ENCODE measurements around the gene TMEM63C.

Gene TMEM63C

DNA sequence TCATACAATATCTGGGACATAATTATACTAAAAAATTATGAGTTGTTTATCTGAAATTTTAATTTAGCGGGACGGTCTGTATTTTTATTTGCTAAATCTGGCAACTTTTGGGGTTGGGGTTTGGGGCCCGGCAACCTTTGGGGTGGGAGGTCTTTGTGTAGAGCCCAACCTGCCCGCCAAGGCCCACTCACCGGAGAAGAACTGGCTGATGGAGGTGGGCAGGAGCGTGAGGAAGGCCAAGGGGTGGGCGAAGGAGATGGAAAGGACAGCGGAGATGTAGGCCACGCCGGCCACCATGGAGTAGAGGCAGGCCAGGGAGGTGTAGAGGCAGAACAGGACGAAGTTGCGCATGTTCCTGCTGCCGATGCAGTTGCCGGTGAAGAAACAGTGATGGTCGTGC is 42.6 kb upstream of the TMEM63C start:
- no peak overlapping the region for H3K4me2 ChIP-seq (ENCODE audit: low read depth, low read length)
- no peak overlapping the region for H3K4me3 ChIP-seq (ENCODE audit: low read length)
- TF ChIP-seq EZH2 (optimal IDR thresholded peaks at IDR 0.05; ENCODE audit: low read depth, low read length), result no peak
- no peak for TF ChIP-seq CTCF (IDR thresholded peaks at IDR 0.05; ENCODE audit: low read length)
- no peak for TF ChIP-seq EZH2phosphoT487 (IDR thresholded peaks at IDR 0.05; ENCODE audit: low read length)

DNA sequence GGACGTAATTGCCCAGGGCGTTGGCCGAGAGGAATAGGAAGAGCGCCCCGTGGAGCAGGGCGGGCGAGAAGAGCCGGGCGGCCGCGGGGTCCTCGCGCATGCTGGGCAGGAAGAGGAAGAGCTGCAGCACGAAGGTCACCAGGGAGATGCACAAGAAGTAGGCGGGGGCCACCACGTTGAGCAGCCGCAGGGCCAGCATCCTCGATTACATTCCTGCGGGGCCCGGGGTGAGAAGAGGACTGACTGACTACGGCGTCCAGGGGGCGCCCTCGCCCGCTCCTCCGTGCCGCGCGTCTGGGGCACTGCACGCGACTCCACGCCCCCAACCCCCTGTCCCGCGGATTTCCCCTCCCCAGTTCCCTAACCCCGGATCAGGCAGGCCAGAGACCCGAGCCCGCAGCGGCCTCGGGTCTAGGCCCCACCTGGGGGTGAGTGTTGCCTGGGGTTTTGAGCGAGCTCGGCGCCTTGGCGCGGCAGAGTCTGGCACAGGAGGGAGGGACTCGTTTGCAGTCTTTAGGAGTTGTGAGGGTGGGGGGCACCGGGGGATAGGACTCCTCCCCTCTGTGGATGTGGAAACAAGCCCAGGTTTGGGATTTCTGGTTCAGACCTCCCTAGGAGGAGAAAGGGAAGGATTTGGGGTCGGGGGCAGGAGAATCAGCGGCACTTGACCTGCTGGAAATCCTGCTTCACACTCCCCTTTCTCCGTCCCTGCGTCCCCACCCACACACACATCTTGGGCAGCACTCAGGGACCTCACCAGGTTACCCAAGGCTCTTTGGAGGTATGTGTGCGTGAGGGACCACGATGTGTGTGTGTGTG is 41.8 kb upstream of the TMEM63C start:
- H3K9me2 ChIP-seq (replicated peaks; ENCODE audit: insufficient read depth, low read length), result no peaks in the 10 kb centered on the region
- DNase-seq, result no peak
- no peaks in the 10 kb centered on the region for H3K36me3 ChIP-seq (replicated peaks; ENCODE audit: insufficient read depth, low read length)
- no peaks in the 10 kb centered on the region for H4K20me1 ChIP-seq (ENCODE audit: insufficient read depth, low read length)
- no peaks in the 10 kb centered on the region for H3K79me2 ChIP-seq (ENCODE audit: low read length)
- no peaks in the 10 kb centered on the region for H3F3A ChIP-seq (ENCODE audit: insufficient read depth, low read length)
- no peak overlapping the region for H2AFZ ChIP-seq (ENCODE audit: low read length)
- no peak overlapping the region for H3K4me3 ChIP-seq (ENCODE audit: low read length)
- TF ChIP-seq EZH2 (optimal IDR thresholded peaks at IDR 0.05; ENCODE audit: low read depth, low read length) (no peak), EZH2phosphoT487 (IDR thresholded peaks at IDR 0.05; ENCODE audit: low read length) (no peak), CTCF (IDR thresholded peaks at IDR 0.05; ENCODE audit: low read length) (no peak)
- H3K27me3 ChIP-seq (replicated peaks; ENCODE audit: insufficient read depth, low read length), result peaks cover 23% of the 10 kb centered on the region
- no peak overlapping the region for H3K27ac ChIP-seq (ENCODE audit: low read length)
- H3K4me2 ChIP-seq (ENCODE audit: low read depth, low read length), result no peak overlapping the region
- H3K9me3 ChIP-seq (replicated peaks; ENCODE audit: insufficient read depth, low read length), result no peaks in the 10 kb centered on the region
- no peaks in the 10 kb centered on the region for H3K4me1 ChIP-seq (ENCODE audit: low read length)
- no peak overlapping the region for H3K9ac ChIP-seq (ENCODE audit: low read length)

More for the DNA sequence above, 42.6 kb upstream of the TMEM63C start:
- H3F3A ChIP-seq (ENCODE audit: insufficient read depth, low read length), result no peaks in the 10 kb centered on the region
- H3K27me3 ChIP-seq (replicated peaks; ENCODE audit: insufficient read depth, low read length), result peaks cover 23% of the 10 kb centered on the region
- no peak overlapping the region for H3K27ac ChIP-seq (ENCODE audit: low read length)
- no peak for DNase-seq
- no peaks in the 10 kb centered on the region for H3K36me3 ChIP-seq (replicated peaks; ENCODE audit: insufficient read depth, low read length)
- H3K4me1 ChIP-seq (ENCODE audit: low read length), result no peaks in the 10 kb centered on the region
- no peaks in the 10 kb centered on the region for H4K20me1 ChIP-seq (ENCODE audit: insufficient read depth, low read length)
- H3K9me2 ChIP-seq (replicated peaks; ENCODE audit: insufficient read depth, low read length), result no peaks in the 10 kb centered on the region
- no peaks in the 10 kb centered on the region for H3K79me2 ChIP-seq (ENCODE audit: low read length)
- no peak overlapping the region for H2AFZ ChIP-seq (ENCODE audit: low read length)
- H3K9me3 ChIP-seq (replicated peaks; ENCODE audit: insufficient read depth, low read length), result no peaks in the 10 kb centered on the region
- H3K9ac ChIP-seq (ENCODE audit: low read length), result no peak overlapping the region

DNA sequence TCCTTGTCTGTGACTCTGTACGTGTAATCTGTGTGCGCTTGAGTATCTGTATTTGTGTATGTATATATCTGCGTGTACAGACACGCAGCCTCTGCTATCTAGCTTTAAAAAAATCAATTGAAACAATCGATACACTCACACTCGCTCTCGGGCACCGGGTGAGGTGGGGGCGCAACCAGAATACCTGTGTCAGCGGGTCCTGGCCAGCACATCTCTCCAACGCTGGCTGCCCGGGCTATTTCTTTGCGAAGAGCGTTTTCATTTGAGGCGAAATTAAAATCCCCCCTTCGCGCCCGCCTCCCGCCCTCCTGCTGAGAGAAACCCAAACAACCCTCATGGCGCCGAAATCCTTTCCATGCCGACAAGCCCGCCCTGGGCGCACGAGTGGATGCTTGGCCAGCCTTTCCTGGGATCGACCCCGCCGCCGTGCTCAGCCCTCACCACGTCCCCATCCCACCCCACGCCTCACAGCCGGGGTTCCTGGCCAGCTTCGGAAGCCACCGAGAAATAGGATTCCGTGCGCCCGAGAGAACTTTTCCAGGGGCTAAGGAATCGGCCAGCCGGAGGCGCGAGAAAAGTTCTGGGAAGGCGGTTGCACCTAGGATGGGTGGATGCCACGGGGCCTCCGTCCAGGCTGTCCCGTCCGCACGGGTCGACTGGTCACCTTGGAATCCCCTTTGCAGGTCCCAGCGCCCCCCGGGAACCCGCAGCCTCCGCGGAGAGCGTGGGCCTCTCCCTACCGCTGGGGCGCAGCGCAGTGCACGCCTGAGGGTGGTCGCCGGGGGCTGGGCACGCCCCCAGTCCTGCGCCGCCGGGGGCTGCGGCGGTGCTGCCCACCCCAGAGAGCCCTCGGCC is 41.0 kb upstream of the TMEM63C start:
- Histone ChIP-seq H4K20me1 (ENCODE audit: insufficient read depth, low read length) (no peaks in the 10 kb centered on the region), H2AFZ (ENCODE audit: low read length) (no peak overlapping the region), H3K27me3 (replicated peaks; ENCODE audit: insufficient read depth, low read length) (peaks cover 23% of the 10 kb centered on the region), H3K36me3 (replicated peaks; ENCODE audit: insufficient read depth, low read length) (no peaks in the 10 kb centered on the region), H3K27ac (ENCODE audit: low read length) (no peak overlapping the region), H3K9me3 (replicated peaks; ENCODE audit: insufficient read depth, low read length) (no peaks in the 10 kb centered on the region), H3K79me2 (ENCODE audit: low read length) (no peaks in the 10 kb centered on the region), H3K4me1 (ENCODE audit: low read length) (no peaks in the 10 kb centered on the region), H3F3A (ENCODE audit: insufficient read depth, low read length) (no peaks in the 10 kb centered on the region), H3K9me2 (replicated peaks; ENCODE audit: insufficient read depth, low read length) (no peaks in the 10 kb centered on the region), H3K9ac (ENCODE audit: low read length) (no peak overlapping the region), H3K4me3 (ENCODE audit: low read length) (no peak overlapping the region), H3K4me2 (ENCODE audit: low read depth, low read length) (no peak overlapping the region)
- TF ChIP-seq EZH2 (optimal IDR thresholded peaks at IDR 0.05; ENCODE audit: low read depth, low read length) (no peak), EZH2phosphoT487 (IDR thresholded peaks at IDR 0.05; ENCODE audit: low read length) (no peak), CTCF (IDR thresholded peaks at IDR 0.05; ENCODE audit: low read length) (no peak)
- no peak for DNase-seq

Data from MM.1S (cell line).